Posterior cingulate gyrus (tissue), 11 donors: ENCODE measurements around the gene TMUB1.
A peak's percentile ranks its signal among the peaks of the same experiment; 100 is the strongest.

ENCODE experiments used
- DNase-seq, 10 donors: peaks; one replicate each; pipeline versions ENCODE4 v3.0.0 to v3.0.0-alpha.2; 2020 to 2021; ENCODE audit warnings: mixed read lengths in 3 of 10
- intact Hi-C: fragments of 100-400 bp; cut with DNase I; formaldehyde crosslinking; loops from one replicate; pipeline ENCODE4 v1.15.1; 2023

The TMUB1 gene

DNA sequence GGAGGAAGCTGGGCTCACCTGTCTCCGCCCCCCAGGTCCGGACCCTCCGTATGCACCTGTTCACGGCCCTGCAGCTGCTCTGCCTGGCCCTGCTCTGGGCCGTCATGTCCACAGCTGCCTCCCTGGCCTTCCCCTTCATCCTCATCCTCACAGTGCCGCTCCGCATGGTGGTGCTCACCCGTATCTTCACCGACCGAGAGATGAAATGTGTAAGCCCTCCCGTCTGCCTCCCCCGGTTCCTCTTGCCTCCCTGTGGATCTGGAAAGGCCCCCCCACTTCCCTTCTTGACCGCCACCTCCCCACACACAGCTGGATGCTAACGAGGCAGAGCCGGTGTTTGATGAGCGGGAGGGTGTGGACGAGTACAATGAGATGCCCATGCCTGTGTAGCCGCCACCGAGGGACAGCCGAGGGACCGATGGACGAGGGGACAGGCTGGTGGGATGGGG is 7.3 kb downstream of the TMUB1 start:
- intact Hi-C loops = loop anchor here (5.0 kb wide), 1 partner anchor 36 kb away; no protein-coding TSS in a partner anchor
- peak in 2 of 10 donors; percentile 69 to 79 for DNase-seq

DNA sequence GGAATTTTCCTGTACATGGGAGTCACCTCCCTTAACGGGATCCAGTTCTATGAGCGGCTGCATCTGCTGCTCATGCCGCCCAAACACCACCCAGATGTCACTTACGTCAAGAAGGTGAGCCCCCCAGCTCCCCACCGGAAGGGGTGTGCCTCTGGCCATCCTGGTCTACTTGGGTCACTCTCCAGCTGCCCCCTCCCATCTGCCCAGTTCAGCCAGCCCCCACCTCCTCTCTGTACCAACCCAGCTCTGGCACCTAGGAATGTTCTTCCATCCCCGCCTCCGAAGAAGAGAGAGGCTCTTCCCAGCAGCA is 7.7 kb downstream of the TMUB1 start:
- intact Hi-C loops = loop anchor here (5.0 kb wide), 1 partner anchor 37 kb away; no protein-coding TSS in a partner anchor
- no peak for DNase-seq

DNA sequence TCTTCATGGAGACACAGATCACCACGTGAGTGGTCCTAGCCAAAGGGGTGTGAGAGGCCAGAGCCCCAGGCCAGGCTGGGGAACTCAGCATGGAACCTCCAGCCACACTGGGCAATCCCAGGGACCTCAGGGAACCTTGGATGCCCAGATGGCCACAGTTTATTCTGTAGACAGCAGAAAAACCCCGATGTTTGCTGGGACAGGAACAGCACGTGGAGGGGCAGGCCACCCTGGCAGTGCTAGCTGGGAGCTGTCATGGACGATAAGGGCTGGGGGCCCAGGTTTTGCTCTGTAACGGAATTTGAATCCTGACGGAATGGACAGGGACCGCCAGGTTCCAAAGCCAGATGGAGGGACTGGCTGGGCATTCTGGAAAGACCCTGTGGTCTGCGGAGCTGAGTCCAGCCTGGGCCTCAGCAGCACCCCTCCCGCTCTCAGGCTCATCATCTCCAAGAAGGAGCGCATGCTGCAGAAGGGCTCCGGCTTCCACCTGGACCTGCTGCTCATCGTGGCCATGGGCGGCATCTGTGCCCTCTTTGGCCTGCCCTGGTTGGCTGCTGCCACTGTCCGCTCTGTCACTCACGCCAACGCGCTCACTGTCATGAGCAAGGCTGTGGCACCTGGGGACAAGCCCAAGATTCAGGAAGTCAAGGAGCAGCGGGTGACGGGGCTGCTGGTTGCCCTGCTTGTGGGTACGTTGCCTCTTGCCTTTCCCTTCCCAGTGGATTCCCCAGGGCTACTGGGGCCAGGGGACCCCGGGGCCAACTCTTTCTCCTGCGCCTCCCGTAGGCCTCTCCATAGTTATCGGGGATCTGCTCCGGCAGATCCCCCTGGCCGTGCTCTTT is 8.3 kb downstream of the TMUB1 start:
- DNase-seq = peak in 2 of 10 donors; percentile 67 to 69
- intact Hi-C loops = loop anchor here (5.0 kb wide), 1 partner anchor 37 kb away; no protein-coding TSS in a partner anchor

DNA sequence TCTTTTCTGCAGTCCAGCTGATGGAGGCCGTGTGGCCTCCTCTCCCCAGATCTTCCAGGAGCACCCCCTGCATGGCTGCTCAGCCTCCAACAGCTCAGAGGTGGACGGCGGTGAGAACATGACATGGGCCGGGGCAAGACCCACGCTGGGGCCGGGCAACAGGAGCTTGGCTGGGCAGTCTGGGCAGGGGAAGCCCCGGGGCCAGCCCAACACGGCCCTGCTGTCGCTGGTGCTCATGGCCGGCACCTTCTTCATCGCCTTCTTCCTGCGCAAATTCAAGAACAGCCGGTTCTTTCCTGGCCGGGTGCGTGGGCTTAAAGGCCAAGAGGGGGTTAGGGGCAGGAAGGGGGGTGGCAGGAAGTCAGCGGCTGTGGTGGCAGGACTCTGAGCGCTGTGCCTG is 9.3 kb downstream of the TMUB1 start:
- intact Hi-C loops = no loop called here
- DNase-seq = peak in 2 of 10 donors; percentile 66 to 67

DNA sequence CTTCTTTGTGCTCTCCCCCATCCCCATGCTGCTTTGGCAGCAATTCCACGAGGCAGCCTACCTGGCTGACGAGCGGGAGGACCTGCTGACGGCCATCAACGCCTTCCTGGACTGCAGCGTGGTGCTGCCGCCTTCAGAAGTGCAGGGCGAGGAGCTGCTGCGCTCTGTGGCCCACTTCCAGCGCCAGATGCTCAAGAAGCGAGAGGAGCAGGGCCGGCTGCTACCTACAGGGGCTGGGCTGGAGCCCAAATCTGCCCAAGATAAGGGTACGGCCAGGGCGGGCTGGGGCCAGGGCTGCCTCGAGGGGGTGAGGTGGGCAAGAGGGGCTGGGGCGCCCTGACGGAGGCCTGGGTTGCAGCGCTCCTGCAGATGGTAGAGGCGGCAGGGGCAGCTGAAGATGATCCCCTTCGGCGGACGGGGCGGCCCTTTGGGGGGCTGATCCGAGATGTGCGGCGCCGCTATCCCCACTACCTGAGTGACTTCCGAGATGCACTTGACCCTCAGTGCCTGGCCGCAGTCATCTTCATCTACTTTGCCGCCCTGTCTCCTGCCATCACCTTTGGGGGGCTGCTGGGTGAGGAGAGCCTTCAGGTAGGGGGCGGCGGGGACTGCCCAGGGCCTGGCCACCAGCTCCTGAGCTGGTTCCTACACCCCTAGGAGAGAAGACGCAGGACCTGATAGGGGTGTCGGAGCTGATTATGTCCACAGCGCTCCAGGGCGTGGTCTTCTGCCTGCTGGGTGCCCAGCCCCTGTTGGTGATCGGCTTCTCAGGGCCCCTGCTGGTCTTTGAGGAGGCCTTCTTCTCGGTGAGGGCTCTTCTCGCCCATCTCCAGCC is 12.0 kb downstream of the TMUB1 start:
- intact Hi-C loops = no loop called here
- DNase-seq = peak in 1 of 10 donors; percentile 78

DNA sequence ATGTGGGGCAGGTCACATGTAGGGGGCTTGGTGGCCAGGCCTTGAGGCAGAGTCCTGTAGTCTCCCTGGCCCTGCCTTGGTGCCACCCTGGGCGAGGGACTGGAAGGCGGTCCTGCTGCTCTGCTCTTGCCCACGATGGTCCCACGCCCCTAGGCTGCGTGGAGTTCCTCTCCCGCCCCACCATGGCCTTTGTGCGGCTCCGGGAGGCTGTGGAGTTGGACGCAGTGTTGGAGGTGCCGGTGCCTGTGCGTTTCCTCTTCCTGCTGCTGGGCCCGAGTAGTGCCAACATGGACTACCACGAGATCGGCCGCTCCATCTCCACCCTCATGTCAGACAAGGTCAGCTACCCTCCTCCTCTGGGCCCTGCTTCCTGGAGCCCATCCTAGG is 12.7 kb downstream of the TMUB1 start:
- intact Hi-C loops = no loop called here
- no peak for DNase-seq

DNA sequence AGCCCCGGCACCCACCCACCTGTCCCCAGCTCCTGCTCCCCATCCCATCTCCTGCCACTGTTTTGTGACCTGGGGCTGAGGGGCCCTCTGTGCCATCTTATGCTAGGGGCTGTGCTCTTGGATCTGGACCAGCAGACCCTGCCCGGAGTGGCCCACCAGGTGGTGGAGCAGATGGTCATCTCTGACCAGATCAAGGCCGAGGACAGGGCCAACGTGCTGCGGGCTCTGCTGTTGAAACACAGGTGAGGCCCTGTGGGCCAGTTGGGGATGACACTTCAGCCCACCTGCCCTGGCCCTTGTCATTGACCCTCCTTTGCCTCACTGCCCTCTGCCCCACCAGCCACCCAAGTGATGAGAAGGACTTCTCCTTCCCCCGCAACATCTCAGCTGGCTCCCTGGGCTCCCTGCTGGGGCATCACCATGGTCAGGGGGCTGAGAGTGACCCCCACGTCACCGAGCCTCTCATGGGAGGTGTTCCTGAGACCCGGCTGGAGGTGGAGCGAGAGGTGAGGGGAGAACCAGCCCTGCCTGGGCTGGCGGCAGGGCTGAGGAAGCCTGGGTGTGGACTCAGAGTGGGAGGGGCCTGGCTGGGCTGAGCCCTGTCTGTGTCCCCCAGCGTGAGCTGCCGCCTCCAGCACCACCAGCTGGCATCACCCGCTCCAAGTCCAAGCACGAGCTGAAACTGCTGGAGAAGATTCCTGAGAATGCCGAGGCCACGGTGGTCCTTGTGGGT is 13.3 kb downstream of the TMUB1 start:
- peak in 1 of 10 donors; percentile 80 for DNase-seq
- intact Hi-C loops = no loop called here

DNA sequence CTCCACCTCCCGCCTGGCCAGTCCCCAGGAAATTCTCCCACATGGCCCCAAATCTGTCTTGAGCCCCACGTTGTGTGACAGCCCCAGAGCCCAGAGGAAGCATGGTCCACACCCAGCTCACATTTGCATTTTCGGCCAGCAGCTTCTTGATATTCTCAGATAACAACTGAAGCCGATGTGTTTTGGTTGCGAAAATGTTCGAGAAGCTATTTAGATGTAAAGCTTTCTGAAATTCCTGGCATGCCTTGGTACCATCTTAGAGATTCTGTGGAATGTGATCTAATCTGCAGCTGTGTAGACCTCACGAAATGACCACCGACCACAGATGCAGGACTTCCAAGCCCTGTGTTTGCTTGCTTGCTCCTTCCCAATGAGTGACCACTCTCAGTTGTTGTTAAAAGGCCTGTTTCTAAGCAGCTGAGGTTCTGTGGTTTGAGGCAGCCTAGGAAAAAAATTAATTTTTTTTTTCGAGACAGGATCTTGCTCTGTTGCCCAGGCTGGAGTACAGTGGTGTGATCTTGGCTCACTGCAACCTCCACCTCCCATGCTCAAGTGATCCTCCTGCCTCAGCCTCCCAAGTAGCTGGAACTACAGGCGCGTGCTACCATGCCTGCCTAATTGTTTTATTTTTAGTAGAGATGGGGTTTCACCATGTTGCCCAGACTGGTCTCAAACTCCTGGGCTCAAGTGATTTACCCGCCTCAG is 15.1 kb downstream of the TMUB1 start:
- intact Hi-C loops = no loop called here
- no peak for DNase-seq

DNA sequence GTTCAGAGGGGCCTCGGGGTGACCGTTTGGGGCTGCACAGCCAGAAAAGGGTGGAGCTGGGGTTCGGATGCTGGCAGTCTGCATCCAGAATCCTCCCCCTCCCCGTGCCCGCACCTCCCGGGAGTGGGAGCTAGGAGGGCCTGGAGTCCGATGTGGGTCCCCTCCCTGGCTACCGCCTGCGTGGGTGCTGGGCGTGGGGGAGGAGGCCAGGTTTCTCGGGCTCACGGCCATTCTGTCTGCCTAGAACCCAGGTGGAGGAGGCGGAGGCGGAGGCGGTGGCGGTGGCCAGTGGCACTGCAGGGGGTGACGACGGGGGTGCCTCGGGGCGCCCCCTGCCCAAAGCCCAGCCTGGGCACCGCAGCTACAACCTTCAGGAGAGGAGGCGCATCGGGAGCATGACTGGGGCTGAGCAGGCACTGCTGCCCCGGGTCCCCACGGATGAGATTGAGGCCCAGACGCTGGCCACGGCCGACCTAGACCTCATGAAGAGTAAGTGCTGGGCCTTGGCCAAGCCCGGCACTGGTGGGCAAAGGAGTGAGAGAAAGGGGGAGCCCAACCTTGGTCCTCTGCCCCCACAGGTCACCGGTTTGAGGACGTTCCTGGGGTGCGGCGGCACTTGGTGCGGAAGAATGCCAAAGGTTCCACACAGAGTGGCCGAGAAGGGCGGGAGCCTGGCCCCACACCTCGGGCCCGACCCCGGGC is 16.9 kb downstream of the TMUB1 start:
- DNase-seq = peak in 1 of 10 donors; percentile 77
- intact Hi-C loops = no loop called here

DNA sequence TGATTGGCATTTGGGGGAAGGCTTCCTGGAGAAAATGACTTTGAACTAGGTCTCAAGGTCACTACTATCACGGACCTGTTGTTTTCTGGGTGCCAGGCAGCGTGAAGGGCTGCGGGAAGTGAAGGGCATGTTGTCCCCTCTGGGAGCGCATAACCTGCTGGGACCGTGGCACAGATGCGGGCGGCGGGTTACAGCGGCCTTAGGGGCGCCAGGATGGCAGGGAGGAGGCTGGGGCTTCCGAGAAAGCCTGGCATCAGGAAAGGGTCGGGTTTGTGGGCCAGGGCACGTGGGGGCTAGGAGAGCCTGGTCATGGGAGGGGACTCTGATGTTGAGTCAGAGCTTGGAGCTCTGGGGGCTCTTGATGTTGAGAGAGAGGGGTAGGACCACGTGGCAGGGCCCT is 17.8 kb downstream of the TMUB1 start:
- no peak for DNase-seq
- intact Hi-C loops = no loop called here

DNA sequence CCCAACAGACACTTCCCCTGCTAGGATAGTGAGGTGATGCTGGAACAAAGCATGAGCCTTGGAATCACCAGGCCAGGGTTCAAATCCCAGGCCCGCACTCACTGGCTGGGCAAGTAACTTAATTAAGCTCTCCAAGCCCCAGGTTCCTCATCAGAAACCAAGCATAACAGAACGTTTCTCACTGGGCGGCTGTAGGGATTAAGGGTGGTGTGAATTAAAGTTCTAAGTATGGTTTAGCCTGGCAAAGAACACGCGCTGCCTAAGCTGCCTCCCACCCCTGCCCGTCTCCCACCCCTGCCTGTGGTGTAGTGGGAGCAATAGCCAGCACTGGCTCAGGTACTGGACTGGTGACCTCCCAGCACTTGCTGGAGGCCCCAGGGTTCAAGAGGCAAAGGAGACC is 18.3 kb downstream of the TMUB1 start:
- intact Hi-C loops = no loop called here
- DNase-seq = no peak

DNA sequence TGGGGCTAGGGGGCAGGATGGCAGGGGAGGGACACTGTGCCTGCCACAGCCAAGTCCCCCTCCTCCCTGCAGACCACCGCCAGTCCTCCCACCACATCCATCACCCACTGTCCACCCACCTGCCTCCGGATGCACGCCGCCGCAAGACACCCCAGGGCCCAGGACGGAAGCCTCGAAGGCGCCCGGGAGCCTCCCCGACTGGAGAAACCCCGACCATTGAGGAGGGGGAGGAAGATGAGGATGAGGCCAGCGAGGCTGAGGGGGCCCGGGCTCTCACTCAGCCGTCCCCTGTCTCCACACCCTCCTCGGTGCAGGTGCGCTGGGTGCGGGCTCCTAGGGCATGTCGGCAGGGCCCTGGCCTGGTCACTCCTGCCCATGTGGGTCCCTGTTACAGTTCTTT is 18.8 kb downstream of the TMUB1 start:
- intact Hi-C loops = no loop called here
- DNase-seq = peak in 1 of 10 donors; percentile 74

DNA sequence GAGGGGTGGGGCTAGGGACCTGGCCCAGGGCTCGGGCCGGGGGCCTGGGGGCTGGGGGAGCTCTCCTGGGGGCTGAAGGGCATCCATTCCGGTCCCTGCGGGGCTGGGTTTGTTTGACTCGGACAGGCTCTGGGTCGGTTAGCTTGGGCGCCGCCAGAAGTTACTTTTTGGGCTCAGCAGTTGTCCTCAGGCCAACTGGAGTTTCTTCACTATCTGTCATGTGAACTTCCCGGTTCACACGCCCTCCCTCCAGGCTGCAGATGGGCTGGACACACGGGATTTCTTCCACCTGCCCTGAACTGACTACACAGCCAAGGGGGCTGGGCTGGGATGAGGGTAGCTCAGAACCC is 20.1 kb downstream of the TMUB1 start:
- peak in 1 of 10 donors; percentile 58 for DNase-seq
- intact Hi-C loops = no loop called here

DNA sequence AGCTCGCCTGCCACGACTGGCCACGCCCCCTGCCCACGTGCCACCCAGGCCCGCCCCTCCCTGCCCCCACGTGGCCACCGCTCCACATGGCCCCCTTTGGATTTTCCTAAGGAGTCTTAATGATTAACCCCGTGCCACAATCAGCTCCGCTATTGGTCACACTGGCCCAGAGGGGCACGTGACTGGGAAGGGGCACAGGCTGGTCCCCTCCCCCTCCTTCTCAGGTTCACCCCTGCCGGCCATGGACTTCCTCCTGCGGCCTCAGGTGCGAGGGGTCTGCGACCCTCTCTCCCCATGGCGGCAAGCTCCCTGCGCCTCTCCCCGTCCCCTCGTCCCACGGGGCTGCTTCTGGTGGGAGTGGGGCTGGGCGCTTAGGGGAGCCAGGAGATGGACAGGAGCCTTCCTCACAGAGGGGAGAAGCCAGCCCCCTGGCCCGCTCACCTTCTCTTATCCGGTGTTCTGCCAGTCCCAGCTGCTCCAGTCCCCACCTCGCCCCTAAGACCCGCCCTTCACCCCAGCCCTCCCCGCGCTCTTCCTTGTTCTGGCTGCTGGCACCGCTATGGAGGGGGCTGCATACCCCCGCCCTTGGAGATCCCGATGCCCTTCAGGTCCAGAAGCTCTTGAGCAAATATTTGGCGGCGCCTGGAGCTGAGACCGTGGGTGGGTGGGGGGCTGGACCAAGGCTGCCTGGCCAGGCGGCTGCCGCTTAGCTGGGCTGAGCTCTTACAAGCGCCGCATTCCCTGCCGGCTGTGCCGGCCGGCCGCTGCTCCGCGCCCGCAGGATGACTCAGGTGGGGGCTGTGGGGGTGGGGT is 20.7 kb downstream of the TMUB1 start:
- intact Hi-C loops = no loop called here
- DNase-seq = no peak

DNA sequence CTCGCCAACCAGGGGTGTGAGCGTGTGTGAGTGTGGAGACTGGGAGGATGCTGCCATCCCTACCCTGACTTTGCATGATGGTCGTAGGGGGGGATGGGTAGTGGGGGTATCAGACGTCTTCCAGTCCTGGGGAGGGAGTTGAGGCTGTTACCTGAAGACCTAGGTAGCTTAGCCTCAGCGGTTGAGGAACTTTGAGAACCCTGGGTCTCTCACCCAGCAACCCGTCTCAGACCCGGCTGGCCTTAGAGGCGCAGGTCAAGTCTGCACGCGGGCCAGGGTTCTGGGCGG is 21.2 kb downstream of the TMUB1 start:
- no peak for DNase-seq
- intact Hi-C loops = no loop called here

DNA sequence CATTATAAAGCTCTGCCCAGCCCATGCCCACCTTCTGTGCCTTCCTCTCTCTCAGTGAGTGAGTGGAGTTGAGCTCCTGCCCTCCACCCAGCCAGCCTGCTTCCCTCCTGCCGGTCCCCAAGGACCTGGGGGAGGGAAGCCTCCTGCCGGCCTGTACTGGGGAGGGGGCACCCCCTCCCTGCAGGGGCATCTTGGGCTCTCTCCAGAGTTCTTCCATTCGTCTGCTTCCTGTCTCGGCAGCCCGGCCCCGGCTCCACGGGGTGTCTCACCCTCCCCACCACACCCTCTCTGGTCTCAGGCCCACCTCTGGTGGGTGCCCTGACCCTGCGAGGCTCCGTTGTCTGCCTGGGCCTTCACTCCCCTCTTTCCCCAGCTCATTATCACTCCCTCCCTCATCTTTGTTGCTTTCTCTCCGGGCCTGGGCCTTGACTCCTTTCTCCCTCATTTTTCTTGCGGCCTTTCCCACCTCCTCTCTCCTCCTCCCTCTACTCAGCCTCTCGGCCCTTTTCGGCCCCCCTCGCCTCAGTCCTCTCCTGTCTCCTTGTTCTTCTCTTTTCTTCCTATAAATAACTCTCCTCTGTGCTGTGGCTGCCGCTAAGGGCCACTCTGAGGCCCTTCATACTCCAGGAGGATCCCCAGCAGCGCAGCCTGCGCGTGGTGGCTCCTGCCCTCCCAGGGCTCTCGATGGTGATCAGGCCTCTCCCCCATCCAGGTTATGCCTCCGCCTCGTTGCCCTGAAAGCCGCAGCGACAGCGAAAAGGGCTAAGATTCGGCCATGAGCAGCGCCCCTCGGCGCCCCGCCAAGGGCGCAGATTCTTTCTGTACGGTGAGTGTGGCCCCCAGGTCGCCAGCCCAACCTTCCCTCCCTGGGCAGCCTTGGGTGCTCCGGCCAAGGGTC is 21.8 kb downstream of the TMUB1 start:
- no peak for DNase-seq
- intact Hi-C loops = no loop called here

DNA sequence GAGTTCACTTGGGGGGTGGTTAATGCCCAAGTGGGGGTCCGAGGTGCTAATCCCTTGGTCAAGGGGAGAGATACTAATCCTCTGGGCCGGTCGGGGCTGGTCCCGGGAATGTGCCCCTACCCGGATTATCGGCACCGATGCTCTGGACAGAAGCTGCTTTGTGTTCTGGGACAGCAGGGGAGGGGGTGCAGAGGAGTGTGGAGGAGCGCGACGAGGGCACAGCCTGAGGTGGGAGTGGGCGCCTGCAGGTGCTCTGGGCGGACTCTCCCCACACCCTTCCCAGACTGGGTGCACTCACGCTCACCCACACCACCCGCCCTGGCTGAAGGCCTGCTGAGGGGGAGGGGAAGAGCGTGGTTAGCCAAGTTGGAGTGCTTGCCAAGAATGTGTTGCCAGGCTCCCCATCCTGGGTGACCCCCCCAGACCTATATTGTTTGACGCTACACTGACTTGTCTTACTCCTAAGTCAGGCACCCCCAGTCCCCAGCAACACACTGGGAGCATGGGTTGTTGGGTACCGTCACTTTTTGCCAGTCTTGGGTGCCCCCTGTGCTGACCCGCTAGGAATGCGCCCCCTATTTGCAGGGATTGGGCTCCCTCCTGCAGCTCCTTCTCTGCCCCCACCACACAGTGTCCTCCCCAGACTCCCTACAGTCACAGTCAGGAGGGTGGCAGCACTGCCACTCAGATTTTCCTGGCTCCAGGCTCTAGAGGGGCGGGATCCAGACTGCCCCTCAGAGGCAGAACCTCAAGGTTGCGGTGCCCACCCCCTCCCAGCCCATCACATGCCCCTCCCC is 22.7 kb downstream of the TMUB1 start:
- peak in 3 of 10 donors; percentile 18 to 58 (median 44) for DNase-seq
- intact Hi-C loops = no loop called here
